Tibial nerve (tissue), 4 donors: ENCODE measurements around the gene VANGL1. TPM values are rescaled to one million over a fixed set of nuclear protein-coding genes. Genes with fewer than 3 reads are reported as not detected.

Experiments used
- DNase-seq, 2 donors: peaks; one replicate each; pipeline ENCODE4 v3.0.0-alpha.2; 2019; ENCODE audit warnings: low spot score in 2 of 2
- H3K27ac ChIP-seq, 4 donors: fragments of 200-600 bp; sonication (generic) in 3 of 4; one replicate each; pipeline ENCODE4 v1.5.1; 2017 to 2019; ENCODE audit warnings: mild to moderate bottlenecking in 1 of 4
- H3K27me3 ChIP-seq, 2 donors: fragments of 200-600 bp; sonication (generic) in 1 of 2; one replicate each; pipeline versions ENCODE4 v1.5.1 to v1.6.0; 2017 to 2019
- H3K36me3 ChIP-seq, 3 donors: fragments of 200-600 bp; sonication (generic); one replicate each; pipeline ENCODE4 v1.5.1; 2018 to 2019
- H3K4me1 ChIP-seq, 4 donors: fragments of 200-600 bp; sonication (generic) in 3 of 4; one replicate each; pipeline ENCODE4 v1.5.1; 2017 to 2019
- H3K4me3 ChIP-seq, 4 donors: fragments of 200-600 bp; sonication (generic) in 3 of 4; one replicate each; pipeline ENCODE4 v1.5.1; 2017 to 2019; ENCODE audit warnings: mild to moderate bottlenecking in 1 of 4, moderate library complexity in 1 of 4
- H3K9me3 ChIP-seq, 4 donors: fragments of 200-600 bp; sonication (generic) in 3 of 4; one replicate each; pipeline ENCODE4 v1.5.1; 2017 to 2019
- EP300 ChIP-seq, 2 donors: sonication (generic); formaldehyde crosslinking; IDR thresholded peaks; one replicate each; pipeline ENCODE4 v1.6.1; 2017; ENCODE audit warnings: antibody characterized with exemption in 2 of 2, mild to moderate bottlenecking in 1 of 2
- POLR2A ChIP-seq, 2 donors: fragments of 450-650 bp; IDR thresholded peaks; one replicate each; pipeline ENCODE4 v1.6.1; 2017; ENCODE audit warnings: antibody characterized with exemption in 2 of 2, mild to moderate bottlenecking in 2 of 2, moderate library complexity in 2 of 2
- WGBS, 2 donors: methylation state at CpG; one replicate each; pipeline ENCODE4 v1.1.5; 2018; 5-methylcytosine and 5-hydroxymethylcytosine counted together
- total RNA-seq, 4 donors: library from RNA; depleted of rRNA; stranded (reverse); fragments of >200 nt; gene quantifications; one replicate each; pipeline ENCODE4 v1.1.0, GENCODE V29; 2016
- TF ChIP-seq, protein P1 (sequence below), 5 experiments: fragments of 200-600 bp in 3 of 5; fragments of 450-650 bp in 2 of 5; sonication (generic) in 3 of 5; IDR thresholded peaks; one replicate each; pipeline ENCODE4 v1.5.1; 2016 to 2019; ENCODE audit warnings: antibody characterized with exemption in 5 of 5, mild to moderate bottlenecking in 3 of 5, moderate library complexity in 2 of 5

The VANGL1 gene
- total RNA-seq, 4 donors from 2014 or later: 4.5 to 8.8 (median 6.8) TPM

DNA sequence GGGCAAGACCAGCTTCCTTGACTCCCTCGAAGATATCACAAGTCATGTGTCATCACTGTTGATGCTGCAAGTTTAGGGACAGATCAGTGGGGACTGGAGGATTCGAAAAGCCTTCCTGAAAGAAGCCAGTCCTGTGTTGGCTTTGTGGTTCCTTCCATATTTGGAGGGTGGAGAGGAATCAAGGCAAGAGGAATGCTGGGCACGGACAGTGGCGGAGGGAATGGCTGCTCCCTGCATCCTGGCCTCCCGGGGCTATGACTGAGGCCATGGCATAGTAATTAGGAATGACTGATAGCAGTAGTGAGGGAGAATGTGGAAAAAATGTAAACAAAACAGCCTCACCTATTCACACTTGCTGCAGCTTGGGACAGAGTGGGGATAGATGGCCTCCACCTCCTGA, 36.4 kb downstream of the VANGL1 start:
- Histone ChIP-seq H3K27ac (peak overlapping the region in 1 of 4 donors; percentile 31), H3K36me3 (peaks cover 0 to 8% (median 0%) of the 10 kb centered on the region in 3 donors), H3K27me3 (no peaks in the 10 kb centered on the region), H3K9me3 (no peaks in the 10 kb centered on the region), H3K4me3 (no peak overlapping the region), H3K4me1 (peaks cover 0 to 19% (median 0%) of the 10 kb centered on the region in 4 donors)
- DNase-seq: no peak
- TF ChIP-seq, protein P1, sequence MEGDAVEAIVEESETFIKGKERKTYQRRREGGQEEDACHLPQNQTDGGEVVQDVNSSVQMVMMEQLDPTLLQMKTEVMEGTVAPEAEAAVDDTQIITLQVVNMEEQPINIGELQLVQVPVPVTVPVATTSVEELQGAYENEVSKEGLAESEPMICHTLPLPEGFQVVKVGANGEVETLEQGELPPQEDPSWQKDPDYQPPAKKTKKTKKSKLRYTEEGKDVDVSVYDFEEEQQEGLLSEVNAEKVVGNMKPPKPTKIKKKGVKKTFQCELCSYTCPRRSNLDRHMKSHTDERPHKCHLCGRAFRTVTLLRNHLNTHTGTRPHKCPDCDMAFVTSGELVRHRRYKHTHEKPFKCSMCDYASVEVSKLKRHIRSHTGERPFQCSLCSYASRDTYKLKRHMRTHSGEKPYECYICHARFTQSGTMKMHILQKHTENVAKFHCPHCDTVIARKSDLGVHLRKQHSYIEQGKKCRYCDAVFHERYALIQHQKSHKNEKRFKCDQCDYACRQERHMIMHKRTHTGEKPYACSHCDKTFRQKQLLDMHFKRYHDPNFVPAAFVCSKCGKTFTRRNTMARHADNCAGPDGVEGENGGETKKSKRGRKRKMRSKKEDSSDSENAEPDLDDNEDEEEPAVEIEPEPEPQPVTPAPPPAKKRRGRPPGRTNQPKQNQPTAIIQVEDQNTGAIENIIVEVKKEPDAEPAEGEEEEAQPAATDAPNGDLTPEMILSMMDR (IDR thresholded peaks at IDR 0.05): no peak
- TF ChIP-seq EP300 (IDR thresholded peaks at IDR 0.05): no peak
- TF ChIP-seq POLR2A (IDR thresholded peaks at IDR 0.05): no peak
- WGBS, 2 donors: 78 to 85% methylated on average over 5 of the region's 5 CpGs

DNA sequence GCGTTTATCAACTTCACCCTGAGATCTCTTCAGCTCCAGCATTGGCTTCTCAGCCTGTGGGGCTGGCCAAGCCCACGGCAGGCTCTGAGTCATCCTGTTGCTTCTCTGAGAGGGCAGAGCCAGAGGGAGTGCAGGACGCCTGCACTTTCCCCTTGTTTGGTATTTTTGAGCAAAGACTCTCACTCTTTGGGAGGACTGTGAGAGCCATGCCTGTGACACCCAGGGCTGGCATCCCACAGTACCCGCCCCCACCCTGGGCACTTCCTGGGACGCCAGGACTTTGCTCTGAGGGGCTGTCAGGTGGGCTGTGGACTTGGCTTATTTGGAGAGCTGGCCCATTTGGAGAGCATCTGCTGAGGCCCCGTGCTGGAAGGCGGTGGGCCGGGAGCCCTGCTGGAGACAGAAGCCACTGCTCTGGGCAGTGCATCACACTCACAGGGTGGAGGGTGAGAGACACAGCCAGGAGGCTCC, 37.4 kb downstream of the VANGL1 start:
- DNase-seq: peak; percentile 14 to 21

DNA sequence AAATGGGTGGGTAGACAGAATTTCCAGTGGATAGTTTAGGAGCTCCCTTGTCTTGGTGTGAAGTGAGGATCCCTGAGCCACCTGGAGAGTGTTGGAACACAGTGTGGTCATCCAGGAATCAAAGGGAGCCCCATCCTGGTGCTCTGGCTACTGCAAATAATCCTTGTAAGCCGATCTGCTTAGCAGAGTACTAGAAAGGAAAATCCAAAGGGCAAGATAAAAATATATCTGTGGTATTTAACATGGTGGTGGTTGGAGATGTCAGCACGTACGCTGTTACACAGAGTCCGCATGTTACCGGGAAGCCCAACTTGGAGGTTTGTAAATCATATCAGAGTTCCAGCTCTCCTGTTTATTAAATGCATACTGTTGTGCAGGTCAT, 39.0 kb downstream of the VANGL1 start:
- Histone ChIP-seq H3K9me3 (no peaks in the 10 kb centered on the region), H3K4me3 (no peak overlapping the region), H3K27me3 (no peaks in the 10 kb centered on the region), H3K36me3 (peaks cover 0 to 34% (median 0%) of the 10 kb centered on the region in 3 donors), H3K27ac (no peak overlapping the region), H3K4me1 (peaks cover 0 to 19% (median 0%) of the 10 kb centered on the region in 4 donors)
- TF ChIP-seq, protein P1 (IDR thresholded peaks at IDR 0.05): no peak
- no peak for TF ChIP-seq EP300 (IDR thresholded peaks at IDR 0.05)
- TF ChIP-seq POLR2A (IDR thresholded peaks at IDR 0.05): no peak
- no peak for DNase-seq
- WGBS, 2 donors: 93 to 95% methylated on average over 5 of the region's 5 CpGs

More for the DNA sequence above, 37.4 kb downstream of the VANGL1 start:
- 44 to 48% methylated on average over 8 of the region's 8 CpGs for WGBS, 2 donors
- no peaks in the 10 kb centered on the region for H3K9me3 ChIP-seq
- no peaks in the 10 kb centered on the region for H3K27me3 ChIP-seq
- no peak overlapping the region for H3K4me3 ChIP-seq
- no peak for TF ChIP-seq POLR2A (IDR thresholded peaks at IDR 0.05)
- TF ChIP-seq, protein P1 (IDR thresholded peaks at IDR 0.05): no peak
- TF ChIP-seq EP300 (IDR thresholded peaks at IDR 0.05): no peak
- peaks cover 0 to 18% (median 0%) of the 10 kb centered on the region in 3 donors for H3K36me3 ChIP-seq
- peaks cover 0 to 19% (median 0%) of the 10 kb centered on the region in 4 donors for H3K4me1 ChIP-seq
- H3K27ac ChIP-seq: peak overlapping the region in 3 of 4 donors; percentile 45 to 69 (median 67)

DNA sequence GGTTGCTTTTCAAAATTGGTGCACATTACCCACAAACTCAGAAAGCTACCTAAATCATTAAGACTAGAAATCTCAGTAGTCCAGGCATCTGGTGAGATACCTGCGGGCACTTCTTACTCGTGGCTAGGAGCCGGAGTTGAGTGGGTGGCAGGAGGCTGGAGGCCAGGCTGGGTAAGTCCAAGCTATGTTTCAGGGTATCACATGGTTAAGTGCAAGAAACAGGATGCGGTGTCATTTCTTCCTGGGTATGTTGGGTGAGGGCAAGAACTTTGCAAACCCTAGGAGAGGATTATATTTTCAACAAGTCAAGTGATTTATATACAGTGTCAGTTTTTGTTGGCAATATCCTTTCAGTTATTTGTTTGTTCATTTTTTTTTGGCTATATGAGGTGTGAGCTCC, 41.0 kb downstream of the VANGL1 start:
- no peaks in the 10 kb centered on the region for H3K27me3 ChIP-seq
- WGBS, 2 donors: 95 to 97% methylated on average over 4 of the region's 4 CpGs
- H3K27ac ChIP-seq: no peak overlapping the region
- H3K4me1 ChIP-seq: peaks cover 0 to 19% (median 0%) of the 10 kb centered on the region in 4 donors
- H3K4me3 ChIP-seq: no peak overlapping the region
- no peak for TF ChIP-seq POLR2A (IDR thresholded peaks at IDR 0.05)
- TF ChIP-seq EP300 (IDR thresholded peaks at IDR 0.05): no peak
- TF ChIP-seq, protein P1 (IDR thresholded peaks at IDR 0.05): no peak
- DNase-seq: no peak
- H3K36me3 ChIP-seq: peaks cover 0 to 41% (median 0%) of the 10 kb centered on the region in 3 donors
- H3K9me3 ChIP-seq: no peaks in the 10 kb centered on the region

DNA sequence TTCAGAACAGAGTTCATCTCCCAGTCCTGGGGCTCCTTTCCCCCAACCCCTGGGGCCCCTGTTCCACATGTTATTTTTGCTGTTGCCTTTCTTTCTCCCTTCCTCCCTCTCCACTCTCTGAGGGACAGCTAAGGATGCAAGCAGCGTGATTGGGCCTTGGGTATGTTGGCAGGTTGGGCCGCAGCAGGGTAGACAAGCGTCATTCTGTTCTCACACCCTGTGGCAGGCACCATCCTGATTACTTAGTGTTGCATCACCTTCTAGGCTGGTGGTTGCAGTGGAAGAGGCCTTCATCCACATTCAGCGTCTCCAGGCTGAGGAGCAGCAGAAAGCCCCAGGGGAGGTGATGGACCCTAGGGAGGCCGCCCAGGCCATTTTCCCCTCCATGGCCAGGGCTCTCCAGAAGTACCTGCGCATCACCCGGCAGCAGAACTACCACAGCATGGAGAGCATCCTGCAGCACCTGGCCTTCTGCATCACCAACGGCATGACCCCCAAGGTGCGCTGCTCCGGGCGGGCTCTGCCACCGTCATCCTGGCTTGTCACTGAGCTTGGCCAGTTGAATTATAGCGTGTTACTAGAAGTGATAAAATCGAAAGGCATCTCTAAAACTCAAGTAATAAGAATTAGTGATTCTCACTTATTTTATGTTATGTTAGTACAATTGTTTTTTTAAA, 43.4 kb downstream of the VANGL1 start:
- 88 to 90% methylated on average over 14 of the region's 14 CpGs for WGBS, 2 donors
- Histone ChIP-seq H3K27ac (no peak overlapping the region), H3K9me3 (no peaks in the 10 kb centered on the region), H3K4me3 (no peak overlapping the region), H3K27me3 (no peaks in the 10 kb centered on the region), H3K4me1 (no peaks in the 10 kb centered on the region), H3K36me3 (peaks cover 0 to 54% (median 0%) of the 10 kb centered on the region in 3 donors)
- DNase-seq: no peak
- TF ChIP-seq, protein P1 (IDR thresholded peaks at IDR 0.05): no peak
- TF ChIP-seq POLR2A (IDR thresholded peaks at IDR 0.05) (no peak), EP300 (IDR thresholded peaks at IDR 0.05) (no peak)
